Mucosa of rectum (tissue), 2 donors: ENCODE data around the gene MAP6D1.

Experiments
- H3K27ac ChIP-seq, 2 donors: one replicate each; pipeline ENCODE4 v1.7.0; 2013; ENCODE audit warnings: inconsistent platforms in 2 of 2, low read depth in 2 of 2, low read length in 2 of 2
- H3K27me3 ChIP-seq, 2 donors: one replicate each; pipeline ENCODE4 v1.7.0; 2013; ENCODE audit warnings: low read length in 2 of 2; ENCODE audit not compliant: control insufficient read depth in 2 of 2, insufficient read depth in 2 of 2
- H3K36me3 ChIP-seq, 2 donors: one replicate each; pipeline ENCODE4 v1.7.0; 2013; ENCODE audit warnings: low read length in 2 of 2; ENCODE audit not compliant: control insufficient read depth in 2 of 2, insufficient read depth in 2 of 2
- H3K4me1 ChIP-seq, 2 donors: one replicate each; pipeline ENCODE4 v1.7.0; 2013; ENCODE audit warnings: low read length in 2 of 2, mild to moderate bottlenecking in 1 of 2; ENCODE audit not compliant: control insufficient read depth in 2 of 2, insufficient read depth in 2 of 2
- H3K4me3 ChIP-seq, 2 donors: one replicate each; pipeline ENCODE4 v1.7.0; 2013; ENCODE audit warnings: low read length in 2 of 2
- H3K9ac ChIP-seq, 2 donors: one replicate each; pipeline ENCODE4 v1.7.0; 2013; ENCODE audit warnings: low read length in 2 of 2, low read depth in 1 of 2, mild to moderate bottlenecking in 1 of 2
- H3K9me3 ChIP-seq, 2 donors: one replicate each; pipeline ENCODE4 v1.7.0; 2013; ENCODE audit warnings: low read length in 2 of 2; ENCODE audit not compliant: control insufficient read depth in 2 of 2
- donor health status: healthy.
- donor health status: Normal muscosa, but diverticular disease.

The MAP6D1 gene

DNA sequence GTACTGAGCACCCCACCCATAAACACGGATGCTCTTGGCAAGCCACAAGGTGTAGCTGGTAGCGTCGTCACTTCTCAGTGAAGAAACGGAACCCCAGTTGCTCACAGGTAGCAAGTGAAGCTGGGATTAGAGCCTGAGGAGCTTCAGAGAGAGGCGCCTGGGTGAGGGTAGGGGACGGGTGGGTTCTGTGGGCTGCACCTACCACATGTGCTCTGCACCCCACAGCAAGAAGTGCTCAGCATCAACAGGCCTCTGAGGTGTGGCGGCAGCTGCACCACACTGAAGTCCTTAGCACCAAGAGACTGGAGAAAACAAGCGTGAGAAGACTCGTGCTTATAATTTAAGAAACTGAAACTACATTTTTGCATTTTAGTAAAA is 9.8 kb downstream of the MAP6D1 start:
- Histone ChIP-seq H3K4me1 (peaks cover 0 to 2% of the 10 kb centered on the region in 2 donors), H3K4me3 (no peak overlapping the region), H3K9me3 (no peaks in the 10 kb centered on the region), H3K27ac (no peak overlapping the region), H3K27me3 (no peaks in the 10 kb centered on the region), H3K9ac (no peak overlapping the region), H3K36me3 (peaks cover 7 to 20% of the 10 kb centered on the region in 2 donors)

DNA sequence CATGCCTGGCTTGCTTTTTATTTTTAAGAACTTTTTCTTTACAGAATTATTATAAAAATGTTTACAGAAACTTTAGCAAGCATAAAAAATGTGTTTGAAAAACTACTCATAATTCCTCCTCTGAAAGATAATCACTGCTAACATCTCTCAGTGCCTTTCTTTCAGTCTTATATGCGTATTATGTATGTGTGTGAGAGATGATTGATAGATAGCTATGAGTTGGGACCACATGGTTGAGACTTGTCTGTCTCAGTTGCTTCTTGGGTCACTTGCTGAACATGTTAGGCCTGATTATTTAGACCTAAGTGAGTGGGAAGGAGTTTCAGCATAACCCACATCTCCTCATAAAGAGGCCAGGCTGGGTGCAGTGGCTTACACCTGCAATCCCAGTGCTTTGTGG is 11.1 kb downstream of the MAP6D1 start:
- Histone ChIP-seq H3K9me3 (no peaks in the 10 kb centered on the region), H3K4me3 (no peak overlapping the region), H3K4me1 (peaks cover 0 to 2% of the 10 kb centered on the region in 2 donors), H3K27ac (no peak overlapping the region), H3K9ac (no peak overlapping the region), H3K36me3 (peaks cover 14 to 33% of the 10 kb centered on the region in 2 donors), H3K27me3 (no peaks in the 10 kb centered on the region)

DNA sequence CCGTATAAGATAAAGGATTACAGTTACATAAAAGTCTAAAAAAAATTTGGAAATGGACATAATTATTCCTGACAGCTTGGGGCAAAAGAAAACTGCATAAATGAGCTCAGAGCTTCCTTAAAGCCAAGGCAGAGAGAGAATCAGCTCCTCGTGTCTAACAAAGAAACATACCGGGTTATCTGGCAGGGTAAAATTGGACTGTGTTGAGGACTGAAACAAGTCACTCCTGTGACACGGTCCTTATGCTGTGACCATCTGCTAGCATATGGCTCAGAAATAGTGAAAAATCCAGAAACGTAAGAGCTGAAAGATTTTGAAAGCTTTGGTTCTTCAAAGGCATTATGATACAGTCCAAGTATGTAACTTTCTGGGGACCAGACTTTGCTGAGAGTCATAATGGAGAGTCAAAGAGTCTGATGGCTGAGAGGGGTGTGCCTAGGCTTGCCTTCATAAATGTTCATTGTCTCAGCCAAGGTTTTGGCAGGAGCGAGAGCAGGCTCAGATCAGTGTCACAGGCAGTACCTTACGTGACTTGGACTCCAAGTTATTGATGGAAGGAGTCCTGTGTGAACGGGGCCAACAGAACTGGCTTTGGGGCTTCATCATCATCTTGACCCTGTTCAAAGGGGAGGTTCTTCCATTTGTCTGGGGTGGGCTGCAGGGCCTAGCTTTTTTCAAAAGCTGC is 12.5 kb downstream of the MAP6D1 start:
- H3K9me3 ChIP-seq: no peaks in the 10 kb centered on the region
- H3K27me3 ChIP-seq: no peaks in the 10 kb centered on the region
- H3K9ac ChIP-seq: no peak overlapping the region
- H3K27ac ChIP-seq: no peak overlapping the region
- no peak overlapping the region for H3K4me3 ChIP-seq
- peaks cover 19 to 41% of the 10 kb centered on the region in 2 donors for H3K36me3 ChIP-seq
- H3K4me1 ChIP-seq: peaks cover 2% of the 10 kb centered on the region in 2 donors

DNA sequence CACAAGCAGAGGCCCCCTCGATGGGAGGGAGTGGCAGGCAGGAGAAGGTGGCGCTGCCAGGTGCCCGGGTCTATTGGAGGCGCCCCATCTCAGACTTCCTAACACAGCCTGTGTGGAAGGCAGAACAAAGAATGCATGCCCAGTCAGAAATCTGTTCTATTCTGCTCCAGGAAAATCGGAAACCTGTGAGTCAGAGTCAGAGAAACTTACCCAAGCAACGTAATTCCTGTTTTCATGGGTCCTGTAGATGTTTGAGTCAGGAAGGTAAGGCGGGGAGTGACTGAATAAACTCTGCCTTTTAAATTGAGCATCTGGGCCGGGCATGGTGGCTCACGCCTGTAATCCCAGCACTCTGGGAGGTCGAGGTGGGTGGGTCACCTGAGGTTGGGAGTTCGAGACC is 13.7 kb downstream of the MAP6D1 start:
- Histone ChIP-seq H3K9ac (no peak overlapping the region), H3K4me3 (no peak overlapping the region), H3K9me3 (no peaks in the 10 kb centered on the region), H3K27ac (no peak overlapping the region), H3K4me1 (peaks cover 2% of the 10 kb centered on the region in 2 donors), H3K36me3 (peaks cover 29 to 52% of the 10 kb centered on the region in 2 donors), H3K27me3 (no peaks in the 10 kb centered on the region)

DNA sequence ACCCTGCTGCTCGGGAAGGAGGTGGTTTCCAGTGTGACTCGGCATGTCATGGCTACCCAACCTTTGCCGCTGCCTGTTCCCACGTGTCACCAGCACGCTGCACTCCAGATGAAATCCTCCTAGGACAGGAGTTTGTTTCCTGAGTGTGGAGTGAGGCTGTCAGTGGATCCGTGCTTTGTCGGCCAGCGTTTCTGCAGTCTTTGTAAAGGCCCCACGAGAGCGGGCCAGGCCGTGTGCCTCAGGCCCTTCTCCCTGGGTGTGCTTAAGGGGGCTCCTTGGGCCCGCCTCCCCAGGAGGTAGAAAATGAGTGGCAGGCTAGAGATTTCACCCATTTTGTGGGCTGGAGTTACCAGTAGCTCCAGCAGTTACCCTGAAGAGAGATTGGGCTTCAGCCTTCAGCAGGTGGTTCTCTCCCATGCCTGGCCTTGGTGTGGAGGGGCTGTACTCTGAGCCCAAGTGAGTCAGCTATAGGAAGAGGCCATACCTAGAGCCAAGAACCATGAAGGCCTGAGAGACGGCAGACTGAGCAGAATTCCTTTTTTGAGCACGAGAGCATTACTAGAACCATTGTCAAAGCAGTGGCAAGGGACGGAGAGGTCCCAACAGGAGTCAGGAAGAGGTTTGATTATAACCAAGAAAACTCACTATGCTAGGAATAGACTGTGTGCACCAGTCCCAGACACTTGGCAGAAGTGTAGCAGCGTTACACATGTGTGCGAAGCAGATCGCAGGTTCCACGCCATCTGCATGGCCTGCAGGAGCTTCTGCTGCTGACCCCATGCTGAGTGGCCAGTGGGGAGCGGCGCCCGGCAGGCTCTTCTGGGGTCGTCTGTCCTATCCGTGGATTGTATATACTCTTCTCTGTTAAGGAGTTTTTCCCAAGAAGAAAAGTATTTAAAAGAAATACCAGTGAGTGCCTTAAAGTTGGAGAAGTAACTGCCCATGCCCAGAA is 14.5 kb downstream of the MAP6D1 start:
- no peak overlapping the region for H3K4me3 ChIP-seq
- H3K36me3 ChIP-seq: peaks cover 32 to 52% of the 10 kb centered on the region in 2 donors
- no peaks in the 10 kb centered on the region for H3K9me3 ChIP-seq
- H3K9ac ChIP-seq: no peak overlapping the region
- no peak overlapping the region for H3K27ac ChIP-seq
- no peaks in the 10 kb centered on the region for H3K27me3 ChIP-seq
- peaks cover 2% of the 10 kb centered on the region in 2 donors for H3K4me1 ChIP-seq

DNA sequence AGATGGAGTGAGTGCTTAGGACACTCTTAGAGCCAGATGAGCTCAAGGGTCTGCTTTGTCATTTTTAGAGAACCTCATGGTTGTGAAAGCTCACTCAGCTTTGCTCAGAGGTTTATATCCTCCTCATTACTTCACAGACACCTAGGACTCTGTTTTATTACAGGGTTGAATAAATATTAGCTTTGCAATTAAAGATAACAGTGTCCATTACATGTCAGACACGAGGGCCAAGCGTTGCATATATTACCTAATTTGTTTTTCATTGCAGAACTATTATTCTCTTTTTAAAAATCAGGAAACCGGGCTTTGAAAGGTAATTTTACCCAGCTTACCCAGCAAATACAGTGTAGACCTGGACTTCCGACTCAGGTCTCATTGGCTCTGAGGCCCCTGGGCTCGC is 16.1 kb downstream of the MAP6D1 start:
- no peak overlapping the region for H3K4me3 ChIP-seq
- H3K4me1 ChIP-seq: peaks cover 0 to 2% of the 10 kb centered on the region in 2 donors
- peaks cover 37 to 57% of the 10 kb centered on the region in 2 donors for H3K36me3 ChIP-seq
- no peak overlapping the region for H3K27ac ChIP-seq
- no peaks in the 10 kb centered on the region for H3K27me3 ChIP-seq
- no peaks in the 10 kb centered on the region for H3K9me3 ChIP-seq
- H3K9ac ChIP-seq: no peak overlapping the region

DNA sequence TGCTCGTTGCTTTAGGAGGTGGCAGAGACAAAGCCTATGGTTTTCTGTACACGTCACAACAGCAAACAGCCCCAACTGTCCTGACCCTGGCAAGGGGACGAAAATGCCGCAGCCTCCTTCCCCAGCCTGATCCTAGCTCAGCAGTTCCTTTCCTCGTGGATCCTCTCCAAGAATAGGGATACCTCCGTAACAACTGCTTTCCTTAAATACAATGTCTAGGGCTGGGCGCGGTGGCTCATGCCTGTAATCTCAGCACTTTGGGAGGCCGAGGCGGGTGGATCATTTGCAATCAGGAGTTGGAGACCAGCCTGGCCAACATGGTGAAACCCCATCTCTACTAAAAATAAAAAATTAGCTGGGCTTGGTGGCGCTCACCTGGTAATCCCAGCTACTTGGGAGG is 17.0 kb downstream of the MAP6D1 start:
- no peak overlapping the region for H3K27ac ChIP-seq

DNA sequence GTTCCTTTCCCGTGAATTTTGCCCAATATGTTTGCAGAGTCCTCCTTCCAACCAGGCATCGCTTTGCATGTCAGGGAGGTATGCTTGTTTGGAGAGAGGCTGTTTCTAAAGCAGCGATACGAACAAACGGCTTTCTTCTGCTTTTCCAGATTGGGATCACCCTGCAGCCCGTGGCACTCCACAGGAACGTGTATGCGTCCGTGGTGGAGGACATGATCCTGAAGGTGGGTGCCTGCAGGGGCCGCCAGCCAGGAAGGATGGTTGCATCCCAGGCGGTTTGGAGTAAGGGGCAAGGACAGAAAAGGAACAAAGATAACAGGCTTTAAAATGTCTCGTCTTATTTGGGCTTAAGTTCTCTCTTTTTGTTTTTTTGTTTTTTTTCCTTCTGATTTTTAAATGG is 17.5 kb downstream of the MAP6D1 start:
- no peaks in the 10 kb centered on the region for H3K27me3 ChIP-seq
- peaks cover 46 to 64% of the 10 kb centered on the region in 2 donors for H3K36me3 ChIP-seq
- H3K4me1 ChIP-seq: peaks cover 0 to 2% of the 10 kb centered on the region in 2 donors
- H3K9ac ChIP-seq: no peak overlapping the region
- H3K9me3 ChIP-seq: no peaks in the 10 kb centered on the region
- no peak overlapping the region for H3K27ac ChIP-seq
- no peak overlapping the region for H3K4me3 ChIP-seq

More for the DNA sequence above, 17.0 kb downstream of the MAP6D1 start:
- Histone ChIP-seq H3K4me1 (peaks cover 0 to 2% of the 10 kb centered on the region in 2 donors), H3K27me3 (no peaks in the 10 kb centered on the region), H3K4me3 (no peak overlapping the region), H3K9me3 (no peaks in the 10 kb centered on the region), H3K9ac (no peak overlapping the region), H3K36me3 (peaks cover 42 to 61% of the 10 kb centered on the region in 2 donors)

DNA sequence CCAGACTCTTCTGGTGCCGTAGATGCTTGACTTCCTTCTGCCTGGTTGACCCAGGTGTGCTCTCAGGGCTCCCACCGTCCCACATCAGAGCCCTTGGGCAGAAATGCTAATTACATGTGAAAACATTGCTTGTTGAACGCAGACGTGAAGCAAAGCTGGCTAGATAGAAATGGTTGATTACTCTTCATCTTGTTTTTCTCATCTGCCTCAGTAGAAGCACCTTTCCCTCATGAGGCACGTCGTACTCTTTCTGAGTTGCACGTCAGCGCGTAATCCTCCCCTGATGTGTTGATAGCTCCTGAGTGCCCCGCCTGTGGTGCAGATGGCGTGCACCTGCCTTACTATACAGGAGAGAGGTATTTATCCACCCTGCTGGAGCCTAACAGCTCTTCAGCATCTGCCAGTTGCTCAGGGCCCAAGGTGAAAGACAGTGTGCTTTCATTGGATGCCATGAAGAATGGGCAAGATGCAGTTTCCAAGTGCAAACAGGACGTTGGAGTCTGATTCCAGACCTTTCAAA is 18.1 kb downstream of the MAP6D1 start:
- H3K4me3 ChIP-seq: no peak overlapping the region
- H3K27me3 ChIP-seq: no peaks in the 10 kb centered on the region
- no peaks in the 10 kb centered on the region for H3K9me3 ChIP-seq
- H3K36me3 ChIP-seq: peaks cover 48 to 67% of the 10 kb centered on the region in 2 donors
- no peak overlapping the region for H3K9ac ChIP-seq
- no peak overlapping the region for H3K27ac ChIP-seq
- H3K4me1 ChIP-seq: peaks cover 0 to 2% of the 10 kb centered on the region in 2 donors

DNA sequence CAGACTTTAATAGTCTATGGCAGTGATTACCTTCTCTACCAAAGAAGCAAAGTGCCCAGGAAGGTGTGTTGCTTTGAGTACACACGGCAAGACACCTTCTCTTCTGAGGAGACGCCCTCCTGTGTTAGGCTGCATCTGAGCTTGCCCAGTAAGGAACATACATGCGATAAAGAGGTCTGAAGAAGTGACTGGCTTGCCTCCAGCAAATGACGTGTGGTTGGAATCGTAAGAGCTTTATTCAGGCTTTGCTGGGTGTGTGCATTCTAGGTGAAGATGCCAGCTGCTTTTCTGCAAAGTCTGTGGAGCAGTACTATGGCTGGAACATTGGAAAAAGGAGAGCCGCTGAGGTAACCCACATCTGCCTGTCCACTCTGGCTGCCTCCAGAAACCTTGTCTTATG is 22.4 kb downstream of the MAP6D1 start:
- Histone ChIP-seq H3K9me3 (no peaks in the 10 kb centered on the region), H3K4me1 (no peaks in the 10 kb centered on the region), H3K27ac (no peak overlapping the region), H3K36me3 (peaks cover 52 to 73% of the 10 kb centered on the region in 2 donors), H3K4me3 (no peak overlapping the region), H3K9ac (no peak overlapping the region), H3K27me3 (no peaks in the 10 kb centered on the region)
